ENCODE results near the gene FOSB.
A peak's percentile ranks its signal among the peaks of the same experiment; 100 is the strongest.
"Not testable (repeated sequence)": the region's sequence is repeated elsewhere in the genome, so short reads cannot be mapped to it uniquely, and the experiment has no call there.

Gene FOSB

GRCh38 chr19:45506989-45507871, 39.4 kb downstream of the FOSB start, which contains the start of gene VASP:
Gene VASP (plus strand): TSS chr19:45507479. CDS start chr19:45507772, 293 bp downstream.
- no peak for DNase-seq

- DNase-seq, result no peak
Measured at GRCh38 chr19:45507872-45508416, 40.1 kb downstream of the FOSB start.

- no peak for DNase-seq
Measured at GRCh38 chr19:45508417-45508860, 40.6 kb downstream of the FOSB start.

GRCh38 chr19:45508861-45509691, 41.3 kb downstream of the FOSB start:
- no peak for DNase-seq

GRCh38 chr19:45509692-45510015, 41.9 kb downstream of the FOSB start:
- no peak for DNase-seq

GRCh38 chr19:45510352-45510751, 42.6 kb downstream of the FOSB start:
- not testable (repeated sequence) for DNase-seq

- DNase-seq, result no peak
Measured at GRCh38 chr19:45511074-45511473, 43.3 kb downstream of the FOSB start.

- DNase-seq, result no peak
Measured at GRCh38 chr19:45512881-45513483, 45.2 kb downstream of the FOSB start.

- DNase-seq, result no peak
Measured at GRCh38 chr19:45514376-45515051, 46.7 kb downstream of the FOSB start.

GRCh38 chr19:45515081-45515624, 47.4 kb downstream of the FOSB start:
- DNase-seq, result no peak

GRCh38 chr19:45515807-45516401, 48.1 kb downstream of the FOSB start:
- DNase-seq, result no peak

GRCh38 chr19:45517238-45517637, 49.4 kb downstream of the FOSB start:
- no peak for DNase-seq

- no peak for DNase-seq
Measured at GRCh38 chr19:45517641-45518468, 50.1 kb downstream of the FOSB start.

GRCh38 chr19:45518469-45518826, 50.7 kb downstream of the FOSB start:
- no peak for DNase-seq

- no peak for DNase-seq
Measured at GRCh38 chr19:45522010-45522941, 54.5 kb downstream of the FOSB start.

GRCh38 chr19:45523642-45524256, 56.0 kb downstream of the FOSB start:
- DNase-seq, result peak; percentile 54

GRCh38 chr19:45524575-45525129, 56.9 kb downstream of the FOSB start:
- DNase-seq, result no peak

Measured in NCI-H1417 treated with DMSO at 0.1 percent for 48 hours (cell line).